Measurements from ENCODE around the gene USP33. TPM values are rescaled to one million over a fixed set of nuclear protein-coding genes. Genes with fewer than 3 reads are reported as not detected.

USP33 gene
- total and polyA plus RNA-seq, 2 of the 13 experiments (the other 11 are each of a cell fraction or from before 2014, with no cell fraction given) = 32.0 to 49.1 TPM

DNA sequence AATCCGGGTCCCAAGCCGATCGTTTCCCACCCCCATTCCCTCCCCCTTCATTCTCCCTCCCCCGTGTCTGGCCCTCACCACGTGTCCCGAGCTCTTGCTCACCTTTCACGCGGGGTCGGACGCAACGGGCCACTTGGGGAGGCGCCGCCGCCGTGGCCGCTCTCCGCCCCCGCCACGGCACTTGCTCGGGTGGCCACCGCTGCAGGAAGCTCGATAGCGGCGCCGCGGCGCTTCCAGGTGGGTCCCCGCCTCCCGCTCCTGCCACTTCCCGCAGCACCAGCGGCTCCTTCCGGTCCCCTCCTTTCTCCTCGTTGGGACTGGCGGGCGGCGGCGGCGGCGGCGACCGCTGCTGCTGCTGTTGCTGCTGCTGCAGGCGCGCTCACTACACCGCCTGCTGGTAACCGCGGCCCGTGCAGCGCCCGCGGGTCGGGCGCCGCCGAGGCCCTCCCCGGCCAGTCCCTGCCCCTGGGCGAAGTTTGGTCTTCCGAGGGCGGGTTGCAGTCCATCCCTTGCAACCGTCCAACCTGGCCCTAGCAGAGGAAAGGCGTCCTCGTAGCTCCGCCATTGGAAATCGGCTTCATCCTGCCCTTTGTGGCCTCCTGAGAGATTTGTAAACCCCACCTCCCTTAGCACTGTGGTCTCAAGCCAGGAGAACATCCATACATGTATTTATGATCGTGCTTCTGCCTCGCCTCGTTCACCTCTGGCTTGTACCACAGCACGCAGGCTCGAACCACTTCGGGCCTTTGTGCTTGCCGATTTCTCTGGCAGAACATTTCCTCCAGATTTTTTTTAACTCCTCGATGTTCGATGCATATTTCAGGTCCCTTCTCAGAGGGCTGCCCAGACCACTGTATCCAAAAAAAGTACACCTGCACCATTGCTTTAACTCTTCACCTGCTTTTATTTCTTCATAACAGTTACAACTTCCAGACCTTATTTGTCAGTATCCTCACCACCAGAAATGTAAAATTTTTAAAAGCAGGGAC lies 76.2 kb downstream of the USP33 start (continued):
- TF ChIP-seq THAP8 (CRISPR knock-in tag; IDR thresholded peaks at IDR 0.05; ENCODE audit: borderline replicate concordance) (no peak), ZNF484 (CRISPR knock-in tag; IDR thresholded peaks at IDR 0.05; ENCODE audit: borderline replicate concordance, low read depth) (no peak), KLF11 (CRISPR knock-in tag; IDR thresholded peaks at IDR 0.05) (no peak), PATZ1 (CRISPR knock-in tag; IDR thresholded peaks at IDR 0.05) (no peak), DMTF1 (CRISPR knock-in tag; IDR thresholded peaks at IDR 0.05) (no peak), TEAD2 (CRISPR knock-in tag; IDR thresholded peaks at IDR 0.05) (no peak), ZMYM4 (CRISPR knock-in tag; IDR thresholded peaks at IDR 0.05) (peak; percentile 90), MEF2D (CRISPR knock-in tag; IDR thresholded peaks at IDR 0.05) (no peak), PAXIP1 (CRISPR knock-in tag; conservative IDR thresholded peaks at IDR 0.05) (peak; percentile 34), ZNF225 (CRISPR knock-in tag; IDR thresholded peaks at IDR 0.05) (no peak; the same call in 1 of the 2 replicates), FOXJ3 (CRISPR knock-in tag; IDR thresholded peaks at IDR 0.05; ENCODE audit: borderline replicate concordance) (no peak), HES4 (CRISPR knock-in tag; IDR thresholded peaks at IDR 0.05; ENCODE audit: borderline replicate concordance) (no peak), FOXC1 (CRISPR knock-in tag; IDR thresholded peaks at IDR 0.05; ENCODE audit: borderline replicate concordance) (peak; percentile 50; the same call in 1 of the 2 replicates), ZNF143 (CRISPR knock-in tag; IDR thresholded peaks at IDR 0.05) (no peak), THRA (CRISPR knock-in tag; IDR thresholded peaks at IDR 0.05; ENCODE audit: borderline replicate concordance) (no peak), ZNF382 (CRISPR knock-in tag; IDR thresholded peaks at IDR 0.05; ENCODE audit: borderline replicate concordance) (no peak)
- TF ChIP-seq, protein P1, sequence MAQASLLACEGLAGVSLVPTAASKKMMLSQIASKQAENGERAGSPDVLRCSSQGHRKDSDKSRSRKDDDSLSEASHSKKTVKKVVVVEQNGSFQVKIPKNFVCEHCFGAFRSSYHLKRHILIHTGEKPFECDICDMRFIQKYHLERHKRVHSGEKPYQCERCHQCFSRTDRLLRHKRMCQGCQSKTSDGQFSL (CRISPR knock-in tag; IDR thresholded peaks at IDR 0.05) = no peak
